ENCODE measurements around the gene PIGS. TPM values are rescaled to one million over a fixed set of nuclear protein-coding genes. Genes with fewer than 3 reads are reported as not detected.

Gene PIGS
- total and polyA plus RNA-seq, 9 of the 15 experiments (the other 6 are each of a cell fraction or from before 2014, with no cell fraction given) = 47.5 to 138 (median 57.6) TPM

GRCh38 chr17:28527181-28527681 is 44.1 kb downstream of the PIGS start (continued):
- TF ChIP-seq CHD4 (IDR thresholded peaks at IDR 0.05; ENCODE audit: insufficient read depth, insufficient replicate concordance, low read depth, low read length, poor library complexity, severe bottlenecking) = no peak
- 0 out of 2 replicates have a peak, but pooled peaks have one; percentile 37 for TF ChIP-seq MYC (IDR thresholded peaks at IDR 0.05; ENCODE audit: low read depth, low read length)
- no peak for TF ChIP-seq MYC (CRISPR knock-in tag; IDR thresholded peaks at IDR 0.05; ENCODE audit: borderline replicate concordance, low read depth)
- TF ChIP-seq ZNF655 (CRISPR knock-in tag; IDR thresholded peaks at IDR 0.05) = no peak
- no peak for TF ChIP-seq MCM3 (IDR thresholded peaks at IDR 0.05)
- TF ChIP-seq ZKSCAN3 (CRISPR knock-in tag; IDR thresholded peaks at IDR 0.05) = no peak
- TF ChIP-seq NFIX (CRISPR knock-in tag; IDR thresholded peaks at IDR 0.05; ENCODE audit: low read depth) = no peak
- no peak for TF ChIP-seq PATZ1 (CRISPR knock-in tag; IDR thresholded peaks at IDR 0.05; ENCODE audit: borderline replicate concordance)
- TF ChIP-seq POLR2AphosphoS5 (IDR thresholded peaks at IDR 0.05; ENCODE audit: control insufficient read depth, insufficient read depth, low read depth, low read length) = peak; percentile 93
- TF ChIP-seq ILF3 (IDR thresholded peaks at IDR 0.05; ENCODE audit: borderline replicate concordance) = no peak
- peak; percentile 43 for TF ChIP-seq NCOA4 (IDR thresholded peaks at IDR 0.05; ENCODE audit: partially characterized antibody)
- TF ChIP-seq BMI1 (IDR thresholded peaks at IDR 0.05; ENCODE audit: low read length) = no peak
- no peak for TF ChIP-seq CBX8 (IDR thresholded peaks at IDR 0.05; ENCODE audit: borderline replicate concordance, extremely low read depth, low read depth, low read length, poor library complexity, severe bottlenecking)
- TF ChIP-seq RNF2 (IDR thresholded peaks at IDR 0.05) = peak; percentile 60; the same call in 1 of the 2 replicates
- no peak for TF ChIP-seq CEBPZ (IDR thresholded peaks at IDR 0.05; ENCODE audit: borderline replicate concordance, low read depth, low read length)
- TF ChIP-seq TOE1 (IDR thresholded peaks at IDR 0.05; ENCODE audit: borderline replicate concordance) = no peak; the same call in 1 of the 2 replicates
- TF ChIP-seq TOE1 (CRISPR knock-in tag; IDR thresholded peaks at IDR 0.05; ENCODE audit: borderline replicate concordance, low read depth) = no peak
- no peak for TF ChIP-seq RFX7 (CRISPR knock-in tag; IDR thresholded peaks at IDR 0.05)
- no peak for TF ChIP-seq ZNF143 (CRISPR knock-in tag; IDR thresholded peaks at IDR 0.05)
- no peak for TF ChIP-seq ZNF282 (CRISPR knock-in tag; IDR thresholded peaks at IDR 0.05)
